ENCODE data around the gene SNRNP48. TPM values are rescaled to one million over a fixed set of nuclear protein-coding genes. Genes with fewer than 3 reads are reported as not detected.
A peak's percentile ranks its signal among the peaks of the same experiment; 100 is the strongest.

The SNRNP48 gene
- total RNA-seq, 1 experiment from 2014 or later = 26.2 TPM

DNA sequence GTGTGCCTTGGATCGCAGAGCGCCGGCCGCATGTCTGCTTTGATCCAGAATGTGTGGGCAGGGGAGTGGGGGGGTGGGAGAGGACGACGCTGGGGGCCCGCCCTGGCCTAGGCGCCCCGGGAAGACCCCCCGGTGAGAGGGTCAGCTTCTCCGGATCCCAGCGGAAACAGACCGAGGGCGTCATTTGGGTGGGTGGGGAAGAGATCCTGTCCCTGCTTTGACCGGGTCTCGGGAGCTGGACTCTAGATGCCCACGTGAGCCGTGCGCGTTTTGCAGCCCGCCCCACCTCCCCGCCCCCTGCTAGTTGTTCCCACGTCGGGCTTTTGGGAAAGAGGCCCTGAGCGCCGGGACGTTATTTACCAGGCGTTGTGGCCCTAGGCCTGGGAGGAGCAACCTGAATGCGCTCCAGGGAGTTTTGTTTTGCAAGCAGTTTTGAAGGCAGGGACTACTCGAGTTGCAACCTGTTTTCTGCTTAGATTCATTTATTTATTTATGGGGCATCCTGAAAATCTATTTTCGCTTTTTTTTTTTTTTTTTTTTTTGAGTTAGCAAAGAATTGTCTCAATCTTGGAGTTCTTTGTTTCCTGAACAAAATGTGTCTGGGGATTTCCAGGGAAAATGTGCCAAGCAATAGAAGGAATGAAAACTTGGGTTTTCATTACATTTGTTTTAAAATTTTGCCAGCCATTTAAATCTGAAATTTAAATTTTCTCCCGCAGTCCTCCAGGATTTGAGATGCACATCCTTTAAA, 46.9 kb upstream of the SNRNP48 start:
- no TSS peak for BruUV-seq (replicated peaks)
- Histone ChIP-seq H3K9me3 (ENCODE audit: control insufficient read depth in 1 of 2, insufficient read depth in 1 of 2, low read depth in 1 of 2, low read length in 2 of 2) (no peaks in the 10 kb centered on the region), H3K36me3 (ENCODE audit: control insufficient read depth in 1 of 2, insufficient read depth in 2 of 2, low read length in 2 of 2) (no peaks in the 10 kb centered on the region), H4K20me1 (ENCODE audit: insufficient read depth) (no peaks in the 10 kb centered on the region), H3K4me1 (ENCODE audit: control insufficient read depth in 1 of 2, insufficient read depth in 2 of 2, low read length in 2 of 2) (peaks cover 29 to 50% of the 10 kb centered on the region in 2 experiments), H3K27ac (ENCODE audit: low read depth, low read length) (peak overlapping the region; percentile 93), H3K9me2 (ENCODE audit: insufficient read depth) (no peaks in the 10 kb centered on the region), H3K4me2 (ENCODE audit: low read length) (peak overlapping the region; percentile 86), H3K79me2 (ENCODE audit: insufficient read depth, low read length) (peaks cover 63% of the 10 kb centered on the region), H3K27me3 (ENCODE audit: insufficient read depth, low read length) (no peaks in the 10 kb centered on the region), H3K4me3 (replicated peaks in 1 of 2; ENCODE audit: low read depth in 1 of 2, low read length in 2 of 2) (peak overlapping the region; percentile 91 to 96), H2AFZ (ENCODE audit: low read depth, low read length, poor library complexity, severe bottlenecking) (no peak overlapping the region), H3K9ac (ENCODE audit: low read length) (peak overlapping the region; percentile 97)
- peak; percentile 56 for DNase-seq (ENCODE audit: low read depth, low spot score)
- POLR2A ChIA-PET = no interaction called here
- intact Hi-C loops (cut with micrococcal nuclease) = loop anchor here (5.0 kb wide), 2 partner anchors 76 to 116 kb away; no protein-coding TSS in a partner anchor
- peak; percentile 43 for ATAC-seq
- CTCF ChIA-PET = no interaction called here
- RAD21 ChIA-PET (ENCODE audit: low non-redundant PET in 1 of 2, low total read pairs in 2 of 2, uncharacterized antibody in 2 of 2, unreplicated experiment in 2 of 2) = no interaction called here
- TF ChIP-seq ZFX (IDR thresholded peaks at IDR 0.05) (no peak), POLR2A (IDR thresholded peaks at IDR 0.05; ENCODE audit: borderline replicate concordance, extremely low read depth, insufficient read depth, insufficient read length) (no peak), RAD21 (IDR thresholded peaks at IDR 0.05; ENCODE audit: low read depth) (peak; percentile 23; the same call in 1 of the 2 replicates), CBX3 (IDR thresholded peaks at IDR 0.05; ENCODE audit: low read depth) (no peak), ELF1 (IDR thresholded peaks at IDR 0.05; ENCODE audit: borderline replicate concordance, low read depth) (no peak), CEBPB (IDR thresholded peaks at IDR 0.05; ENCODE audit: low read depth) (no peak), JUND (IDR thresholded peaks at IDR 0.05) (no peak), TCF7L2 (IDR thresholded peaks at IDR 0.05; ENCODE audit: borderline replicate concordance, extremely low read depth, insufficient read depth, insufficient read length) (peak; percentile 72), ZNF274 (IDR thresholded peaks at IDR 0.05; ENCODE audit: low read depth, low read length) (no peak), EGR1 (IDR thresholded peaks at IDR 0.05; ENCODE audit: low read depth) (0 out of 2 replicates have a peak, but pooled peaks have one; percentile 23), FOSL1 (IDR thresholded peaks at IDR 0.05; ENCODE audit: low read depth) (no peak), SP1 (IDR thresholded peaks at IDR 0.05; ENCODE audit: low read depth) (0 out of 2 replicates have a peak, but pooled peaks have one; percentile 27), POLR2AphosphoS5 (IDR thresholded peaks at IDR 0.05; ENCODE audit: low read depth, low read length) (peak; percentile 36; the same call in 1 of the 2 replicates), YY1 (IDR thresholded peaks at IDR 0.05; ENCODE audit: extremely low read depth, insufficient replicate concordance, low read depth, low read length) (no peak), EZH2 (IDR thresholded peaks at IDR 0.05) (no peak)
- TF ChIP-seq, protein P1, sequence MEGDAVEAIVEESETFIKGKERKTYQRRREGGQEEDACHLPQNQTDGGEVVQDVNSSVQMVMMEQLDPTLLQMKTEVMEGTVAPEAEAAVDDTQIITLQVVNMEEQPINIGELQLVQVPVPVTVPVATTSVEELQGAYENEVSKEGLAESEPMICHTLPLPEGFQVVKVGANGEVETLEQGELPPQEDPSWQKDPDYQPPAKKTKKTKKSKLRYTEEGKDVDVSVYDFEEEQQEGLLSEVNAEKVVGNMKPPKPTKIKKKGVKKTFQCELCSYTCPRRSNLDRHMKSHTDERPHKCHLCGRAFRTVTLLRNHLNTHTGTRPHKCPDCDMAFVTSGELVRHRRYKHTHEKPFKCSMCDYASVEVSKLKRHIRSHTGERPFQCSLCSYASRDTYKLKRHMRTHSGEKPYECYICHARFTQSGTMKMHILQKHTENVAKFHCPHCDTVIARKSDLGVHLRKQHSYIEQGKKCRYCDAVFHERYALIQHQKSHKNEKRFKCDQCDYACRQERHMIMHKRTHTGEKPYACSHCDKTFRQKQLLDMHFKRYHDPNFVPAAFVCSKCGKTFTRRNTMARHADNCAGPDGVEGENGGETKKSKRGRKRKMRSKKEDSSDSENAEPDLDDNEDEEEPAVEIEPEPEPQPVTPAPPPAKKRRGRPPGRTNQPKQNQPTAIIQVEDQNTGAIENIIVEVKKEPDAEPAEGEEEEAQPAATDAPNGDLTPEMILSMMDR (IDR thresholded peaks at IDR 0.05 in 2 of 3, conservative IDR thresholded peaks at IDR 0.05 in 1 of 3; ENCODE audit: borderline replicate concordance in 1 of 3, insufficient read depth in 1 of 3, low read depth in 2 of 3, low read length in 2 of 3) = no peak
- TF ChIP-seq, protein P2, sequence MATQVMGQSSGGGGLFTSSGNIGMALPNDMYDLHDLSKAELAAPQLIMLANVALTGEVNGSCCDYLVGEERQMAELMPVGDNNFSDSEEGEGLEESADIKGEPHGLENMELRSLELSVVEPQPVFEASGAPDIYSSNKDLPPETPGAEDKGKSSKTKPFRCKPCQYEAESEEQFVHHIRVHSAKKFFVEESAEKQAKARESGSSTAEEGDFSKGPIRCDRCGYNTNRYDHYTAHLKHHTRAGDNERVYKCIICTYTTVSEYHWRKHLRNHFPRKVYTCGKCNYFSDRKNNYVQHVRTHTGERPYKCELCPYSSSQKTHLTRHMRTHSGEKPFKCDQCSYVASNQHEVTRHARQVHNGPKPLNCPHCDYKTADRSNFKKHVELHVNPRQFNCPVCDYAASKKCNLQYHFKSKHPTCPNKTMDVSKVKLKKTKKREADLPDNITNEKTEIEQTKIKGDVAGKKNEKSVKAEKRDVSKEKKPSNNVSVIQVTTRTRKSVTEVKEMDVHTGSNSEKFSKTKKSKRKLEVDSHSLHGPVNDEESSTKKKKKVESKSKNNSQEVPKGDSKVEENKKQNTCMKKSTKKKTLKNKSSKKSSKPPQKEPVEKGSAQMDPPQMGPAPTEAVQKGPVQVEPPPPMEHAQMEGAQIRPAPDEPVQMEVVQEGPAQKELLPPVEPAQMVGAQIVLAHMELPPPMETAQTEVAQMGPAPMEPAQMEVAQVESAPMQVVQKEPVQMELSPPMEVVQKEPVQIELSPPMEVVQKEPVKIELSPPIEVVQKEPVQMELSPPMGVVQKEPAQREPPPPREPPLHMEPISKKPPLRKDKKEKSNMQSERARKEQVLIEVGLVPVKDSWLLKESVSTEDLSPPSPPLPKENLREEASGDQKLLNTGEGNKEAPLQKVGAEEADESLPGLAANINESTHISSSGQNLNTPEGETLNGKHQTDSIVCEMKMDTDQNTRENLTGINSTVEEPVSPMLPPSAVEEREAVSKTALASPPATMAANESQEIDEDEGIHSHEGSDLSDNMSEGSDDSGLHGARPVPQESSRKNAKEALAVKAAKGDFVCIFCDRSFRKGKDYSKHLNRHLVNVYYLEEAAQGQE (IDR thresholded peaks at IDR 0.05; ENCODE audit: low read depth) = no peak
- TF ChIP-seq, protein P3, sequence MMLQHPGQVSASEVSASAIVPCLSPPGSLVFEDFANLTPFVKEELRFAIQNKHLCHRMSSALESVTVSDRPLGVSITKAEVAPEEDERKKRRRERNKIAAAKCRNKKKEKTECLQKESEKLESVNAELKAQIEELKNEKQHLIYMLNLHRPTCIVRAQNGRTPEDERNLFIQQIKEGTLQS (IDR thresholded peaks at IDR 0.05) = no peak
- TF ChIP-seq, protein P4, sequence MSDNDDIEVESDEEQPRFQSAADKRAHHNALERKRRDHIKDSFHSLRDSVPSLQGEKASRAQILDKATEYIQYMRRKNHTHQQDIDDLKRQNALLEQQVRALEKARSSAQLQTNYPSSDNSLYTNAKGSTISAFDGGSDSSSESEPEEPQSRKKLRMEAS (IDR thresholded peaks at IDR 0.05) = peak; percentile 83

Data from HCT116 (cell line).